HG03103 (cell line): ENCODE measurements around the gene COPZ2.
"Not testable (repeated sequence)": the region's sequence is repeated elsewhere in the genome, so short reads cannot be mapped to it uniquely, and the experiment has no call there.

Experiments
- ATAC-seq: cut with Tn5 transposase; IDR thresholded peaks from one replicate; pipeline ENCODE4 v1.9.1; 2021; ENCODE audit warnings: low read depth; ENCODE audit not compliant: unreplicated experiment

The COPZ2 gene

DNA sequence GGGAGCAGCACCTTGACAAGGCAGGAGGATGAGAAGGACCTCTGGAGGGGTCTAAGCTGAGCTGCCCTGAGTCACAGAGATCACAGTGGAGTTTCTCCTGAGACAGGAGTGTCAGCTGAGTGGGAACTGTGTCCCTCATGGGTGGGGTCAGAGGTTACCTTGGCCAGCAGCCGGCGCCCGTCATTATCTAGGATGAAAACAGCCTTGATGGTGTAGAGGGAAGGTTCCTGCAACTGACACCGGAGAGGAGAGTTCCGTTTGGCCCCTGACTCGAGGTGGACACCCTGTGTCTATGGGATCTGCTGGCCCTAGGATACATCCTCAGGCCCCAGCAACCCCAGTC is 933 bp downstream of the COPZ2 start:
- no peak for ATAC-seq

DNA sequence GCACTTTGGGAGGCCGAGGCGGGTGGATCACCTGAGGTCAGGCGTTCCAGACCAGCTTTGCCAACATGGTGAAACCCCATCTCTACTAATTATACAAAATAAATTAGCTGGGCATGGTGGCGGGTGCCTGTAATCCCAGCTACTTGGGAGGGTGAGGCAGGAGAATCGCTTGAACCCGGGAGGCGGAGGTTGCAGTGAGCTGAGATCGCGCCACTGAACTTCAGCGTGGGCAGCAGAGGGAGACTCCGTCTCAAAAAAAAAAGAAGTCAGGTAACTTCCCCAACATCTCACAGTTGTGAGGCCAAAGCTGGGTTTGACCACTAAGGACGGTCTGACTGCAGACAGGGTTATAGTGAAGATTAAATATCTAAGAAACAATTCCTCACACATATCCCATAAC is 2.9 kb downstream of the COPZ2 start:
- ATAC-seq: not testable (repeated sequence)

DNA sequence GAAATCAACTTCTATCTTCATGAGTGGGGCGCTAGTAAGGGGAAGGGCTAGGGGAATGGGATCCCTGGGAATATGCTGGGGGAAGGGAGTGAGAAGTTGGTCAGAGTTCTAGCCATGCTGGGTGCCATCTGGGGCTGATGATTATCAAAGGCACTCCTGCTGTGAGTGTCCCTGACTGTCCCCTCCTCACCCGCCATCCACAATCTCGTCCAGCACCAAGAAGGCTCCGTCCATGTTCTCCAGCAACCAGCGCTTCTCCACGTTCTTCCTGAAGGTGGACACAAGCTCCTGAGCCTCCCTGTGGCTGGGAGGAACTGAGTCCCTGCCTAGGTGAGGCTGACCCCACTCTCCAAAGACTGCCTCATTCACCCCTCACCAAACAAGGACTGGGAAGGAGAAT is 5.6 kb downstream of the COPZ2 start:
- no peak for ATAC-seq

DNA sequence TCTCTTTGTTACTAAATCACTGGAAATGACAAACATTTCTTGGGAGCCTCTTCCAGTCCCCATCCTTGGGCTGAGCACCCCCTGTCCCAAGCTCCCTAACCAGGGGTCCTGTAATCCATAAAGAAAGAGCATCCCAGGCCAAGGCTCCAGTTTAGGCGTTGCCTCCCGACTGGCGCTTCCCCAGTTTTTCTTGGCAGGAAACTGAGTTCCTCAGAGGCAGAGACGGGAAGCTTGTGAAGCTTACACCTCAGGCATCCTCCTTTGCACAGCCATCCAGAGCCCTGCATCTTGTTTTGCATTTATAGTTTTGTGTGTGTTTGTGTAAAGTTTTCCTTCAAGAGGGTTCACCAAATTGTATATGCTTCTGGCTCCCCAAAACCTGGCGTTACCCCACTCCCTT is 7.1 kb downstream of the COPZ2 start:
- ATAC-seq: no peak

DNA sequence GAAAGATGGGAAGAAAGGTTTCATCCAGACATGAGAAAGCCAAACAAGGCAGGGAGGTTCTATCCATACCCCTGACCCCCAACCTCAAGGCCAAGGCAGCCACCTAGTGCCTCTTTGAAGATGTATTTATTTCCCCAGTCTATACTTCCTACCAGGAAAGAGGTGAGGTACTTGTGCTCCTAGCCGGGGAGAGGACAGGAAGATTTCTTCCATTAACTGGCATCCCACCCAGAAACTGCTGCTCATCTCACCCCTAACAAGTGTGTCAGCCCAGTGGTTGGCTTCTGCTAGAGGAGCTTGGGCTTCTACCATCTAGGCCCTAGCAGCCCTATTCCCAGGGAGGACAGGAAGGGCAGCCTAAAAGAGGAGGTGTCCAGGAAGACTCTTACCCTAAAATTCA is 8.9 kb downstream of the COPZ2 start:
- ATAC-seq: no peak

DNA sequence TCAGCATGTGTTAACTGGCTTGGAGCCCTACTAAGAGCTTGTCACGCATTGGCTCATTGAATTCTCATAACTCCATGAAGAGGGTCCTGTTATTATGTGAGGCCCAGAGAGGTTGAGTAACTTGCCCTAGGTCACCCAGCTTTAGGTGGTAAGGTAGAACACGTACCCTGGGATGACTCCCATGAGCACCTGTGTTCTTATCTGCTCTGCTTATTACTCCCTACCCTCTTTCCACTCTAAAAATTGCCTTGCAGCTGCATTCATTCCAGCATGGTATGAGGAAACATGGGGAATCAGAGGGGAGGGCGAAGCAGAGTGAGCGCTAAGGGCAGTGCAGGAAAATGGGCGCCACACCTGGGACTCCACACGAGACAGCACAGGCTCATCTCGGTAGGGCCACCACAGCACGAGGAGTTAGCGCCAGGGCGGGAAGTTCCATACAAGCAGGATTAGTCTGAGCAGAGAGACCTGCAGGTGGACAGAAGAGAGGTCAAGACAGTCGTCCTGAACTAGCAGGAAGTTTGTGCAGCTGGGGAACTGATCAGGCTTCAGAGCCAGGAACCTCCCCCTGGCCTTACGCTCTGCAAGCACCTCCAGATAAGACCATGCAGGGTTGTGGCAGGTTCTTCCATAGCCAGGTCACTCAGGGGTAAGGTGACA is 10.1 kb downstream of the COPZ2 start:
- no peak for ATAC-seq

DNA sequence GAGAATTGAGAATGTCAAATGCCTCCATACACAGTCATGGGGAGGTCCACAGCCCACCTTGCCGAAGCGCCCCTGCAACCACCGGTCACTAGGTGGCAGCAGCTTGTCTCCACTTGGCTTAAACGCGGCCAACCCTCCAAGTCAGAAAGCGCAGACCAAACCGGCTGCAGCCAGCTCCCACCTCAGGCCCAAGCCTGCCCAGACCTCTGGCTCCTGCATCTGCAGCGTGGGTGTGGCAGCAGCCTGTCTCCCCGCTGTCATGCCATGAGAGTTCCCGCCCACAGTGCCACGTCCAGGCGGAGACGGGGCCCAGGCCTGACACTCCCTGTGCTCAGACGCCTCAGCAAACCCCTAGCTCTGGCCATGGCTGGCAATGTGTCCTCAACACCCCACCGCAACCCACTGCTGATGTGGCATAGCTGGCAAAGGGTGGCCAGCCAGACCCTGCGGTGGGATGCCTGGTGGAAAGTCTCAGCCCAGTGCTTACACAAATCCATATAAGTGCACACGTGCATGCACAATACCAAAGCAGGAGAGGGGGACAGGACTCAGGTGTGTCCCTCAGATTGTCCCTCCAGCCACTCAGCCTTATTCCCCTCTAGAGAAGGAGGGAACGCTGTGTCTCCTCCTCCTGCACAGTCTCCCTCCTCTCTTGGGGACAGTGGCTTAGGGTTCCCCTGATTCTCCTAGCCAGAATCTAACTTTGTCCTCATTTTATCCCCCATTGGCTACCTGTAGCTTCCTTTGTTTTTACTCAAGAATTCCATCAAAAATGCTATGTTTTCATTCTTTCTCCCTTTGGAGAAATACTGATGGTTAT is 10.9 kb downstream of the COPZ2 start:
- no peak for ATAC-seq

DNA sequence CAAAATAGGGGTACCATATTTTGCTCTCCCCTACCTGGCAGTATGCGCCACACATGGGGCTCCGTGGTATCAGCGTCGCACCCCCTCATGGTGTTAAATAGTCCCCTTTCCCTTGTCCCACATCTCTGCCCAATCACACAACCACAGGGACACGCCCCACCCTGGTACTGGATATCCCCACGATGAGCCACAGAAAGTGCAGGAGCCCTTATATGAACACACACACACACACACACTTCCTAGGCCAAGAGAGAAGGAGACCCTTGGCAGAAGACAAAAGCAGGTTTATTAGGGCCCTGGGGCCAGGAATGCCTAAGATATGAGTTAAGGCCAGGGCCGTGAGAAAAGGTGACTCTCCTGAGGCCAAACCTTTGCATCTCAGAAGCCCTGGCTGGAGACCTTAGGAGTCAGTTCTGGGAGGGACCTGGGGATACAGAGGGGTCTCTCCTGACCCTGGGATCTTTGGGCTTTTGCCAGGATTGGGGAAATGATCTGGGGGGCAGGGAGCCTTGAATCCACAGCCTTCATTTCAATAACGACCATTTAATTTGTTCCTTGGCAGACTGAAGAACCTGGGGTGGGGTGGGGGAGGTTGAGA is 11.6 kb downstream of the COPZ2 start:
- ATAC-seq: no peak

DNA sequence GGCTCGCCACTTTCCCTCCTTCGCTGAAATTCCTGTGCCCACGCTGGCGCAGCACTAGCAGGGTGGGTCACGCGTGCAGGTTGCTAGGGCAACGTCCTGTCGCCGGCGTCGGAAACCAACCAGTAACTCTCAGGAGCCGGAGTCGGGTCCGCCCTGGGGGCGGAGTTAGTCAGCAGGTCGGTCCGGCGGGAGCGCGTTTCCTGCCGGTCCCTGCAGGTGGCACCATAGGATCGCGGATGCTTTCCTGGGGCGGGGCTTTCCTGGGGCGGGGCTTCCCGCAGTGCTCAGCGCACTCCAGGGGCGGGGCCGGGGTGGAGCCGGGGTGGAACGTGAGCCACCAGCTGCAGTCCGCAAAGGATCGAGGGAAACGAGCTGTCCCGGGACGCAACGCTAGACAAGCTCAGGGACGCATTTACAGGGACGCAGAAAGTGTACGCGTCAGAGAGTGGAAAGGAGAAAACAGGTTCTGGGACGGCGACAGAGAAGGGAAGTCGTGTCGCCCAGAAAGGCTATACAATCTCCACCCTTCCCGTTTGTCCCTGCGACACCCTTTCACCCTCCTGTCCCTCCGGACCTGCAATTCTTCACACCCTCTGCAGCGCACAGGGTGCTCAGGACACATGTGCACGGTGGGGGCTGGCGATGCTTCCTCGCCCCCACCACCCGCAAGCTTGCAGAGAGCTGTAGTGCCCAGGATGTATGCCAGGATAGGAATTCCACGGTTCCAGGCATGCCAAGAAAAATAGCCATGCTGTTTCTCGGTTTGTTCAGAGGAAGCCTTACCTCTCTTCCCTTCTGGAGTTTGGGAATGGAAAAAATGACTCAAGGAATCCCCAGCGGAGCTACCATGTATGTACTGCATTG is 12.3 kb downstream of the COPZ2 start:
- peak; percentile 72 for ATAC-seq

DNA sequence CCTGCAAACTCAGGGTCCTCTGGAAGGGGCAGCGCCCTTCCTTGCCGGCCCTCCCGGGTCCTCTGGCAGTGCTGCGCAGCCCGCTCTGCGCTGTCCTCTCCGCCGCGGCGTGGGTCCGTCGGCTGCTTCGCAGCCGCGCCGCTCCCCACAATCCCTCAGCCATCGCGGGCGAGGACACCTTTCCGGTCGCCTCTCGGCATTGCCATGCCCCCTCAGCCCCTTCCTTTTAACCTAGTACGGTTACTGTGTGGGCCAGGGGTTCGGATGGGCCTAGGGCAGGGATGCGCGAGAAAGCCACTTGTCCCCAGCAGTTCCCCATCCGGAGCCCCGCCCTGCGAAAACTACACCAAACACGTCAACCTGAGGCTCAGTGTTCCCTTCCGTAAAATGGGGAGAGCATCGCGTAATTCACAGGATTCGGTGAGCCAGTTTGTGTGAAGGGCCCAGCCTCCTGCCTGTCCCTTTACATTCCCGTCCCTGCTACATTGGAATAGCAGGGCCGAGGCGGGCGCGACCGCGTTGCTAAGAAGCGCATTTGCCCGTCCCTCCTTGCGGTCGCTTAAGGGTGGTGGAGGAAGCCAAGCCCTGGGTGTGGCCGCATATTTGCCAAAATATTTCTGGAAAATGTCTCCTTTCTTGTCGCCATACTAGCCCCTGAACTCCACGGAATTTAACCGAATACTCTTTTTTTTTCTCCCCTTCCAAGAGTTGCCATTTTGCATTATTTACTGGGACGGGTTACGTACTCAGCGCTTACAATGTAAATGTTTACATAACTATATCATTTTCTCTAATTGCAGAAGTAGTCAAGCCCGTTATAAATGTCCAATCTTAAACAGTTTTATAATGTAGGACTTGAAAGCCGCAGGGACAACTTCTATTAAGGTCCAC is 13.2 kb downstream of the COPZ2 start:
- no peak for ATAC-seq

DNA sequence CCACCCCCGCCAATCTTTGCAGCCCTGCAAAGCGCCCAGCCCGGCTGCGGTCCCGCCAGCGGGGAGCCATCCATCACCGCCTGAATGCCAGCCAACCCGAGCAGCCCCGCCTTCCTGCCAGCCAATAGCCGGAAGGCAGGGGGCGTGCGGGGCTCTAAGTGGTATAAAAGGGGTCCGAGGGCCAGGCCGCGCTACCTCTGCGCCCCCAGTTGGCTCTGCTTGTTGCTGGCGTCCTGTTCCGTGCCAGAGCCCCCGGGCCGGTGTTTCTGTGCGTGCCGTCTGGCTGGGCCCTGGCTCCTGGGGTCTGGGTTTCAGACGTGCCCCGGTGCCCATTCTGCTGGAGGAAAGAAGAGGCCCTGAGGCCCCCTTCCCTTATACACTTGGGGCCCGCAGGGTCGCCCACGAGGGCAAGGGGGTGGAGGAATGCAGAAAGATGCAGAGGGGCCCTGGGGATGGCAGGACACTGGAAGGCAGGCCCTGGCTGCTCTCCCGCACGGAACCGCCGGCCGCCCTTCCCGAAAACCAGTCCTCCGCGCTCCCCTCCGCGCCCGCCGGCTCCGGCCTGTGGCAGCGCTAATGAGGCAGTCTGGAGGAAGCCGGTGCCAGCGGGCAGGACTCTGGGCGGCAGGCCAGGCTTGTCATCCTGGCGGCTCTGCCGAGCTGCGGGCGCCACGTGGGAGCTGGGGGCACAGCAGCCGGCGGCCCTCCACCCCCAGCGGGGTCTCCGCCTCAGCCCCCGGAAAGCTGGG is 14.0 kb downstream of the COPZ2 start:
- ATAC-seq: no peak

DNA sequence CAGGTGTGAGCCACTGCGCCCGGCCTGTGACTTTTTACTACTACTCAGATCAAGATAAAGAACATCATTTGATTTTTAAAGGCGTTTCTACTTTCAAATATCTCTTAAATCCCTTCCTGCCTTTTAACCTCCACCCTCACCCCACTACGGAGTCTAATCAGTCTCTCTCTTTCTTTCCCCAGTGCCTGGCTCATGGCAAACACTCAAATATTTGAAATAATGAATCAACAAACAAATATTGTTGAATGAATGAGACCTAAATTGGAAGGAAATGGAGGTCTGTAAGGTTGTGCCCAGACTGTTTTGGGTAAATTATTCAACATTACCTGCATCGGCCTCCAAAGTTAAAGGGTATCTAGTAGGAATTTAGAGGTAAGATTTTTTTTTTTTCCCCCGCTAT is 14.7 kb downstream of the COPZ2 start:
- ATAC-seq: no peak

DNA sequence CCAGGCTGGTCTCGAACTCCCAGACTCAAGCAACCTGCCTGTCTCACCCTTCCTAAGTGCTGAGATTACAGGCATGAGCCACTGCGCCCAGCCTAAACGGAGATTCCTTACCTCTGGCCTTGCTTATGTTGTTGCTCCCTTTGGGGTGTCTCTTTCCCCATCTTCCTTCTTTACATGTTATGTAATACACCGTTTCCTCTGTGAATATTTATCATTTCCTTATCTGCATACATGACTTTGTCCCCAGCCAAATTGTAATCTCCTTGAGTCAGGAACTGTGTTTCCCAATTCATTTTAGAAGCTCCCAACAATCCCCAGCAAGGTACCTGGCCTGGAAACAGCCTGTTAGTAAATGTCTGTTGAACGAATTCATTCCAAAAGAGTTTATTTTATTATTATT is 15.7 kb downstream of the COPZ2 start:
- no peak for ATAC-seq

DNA sequence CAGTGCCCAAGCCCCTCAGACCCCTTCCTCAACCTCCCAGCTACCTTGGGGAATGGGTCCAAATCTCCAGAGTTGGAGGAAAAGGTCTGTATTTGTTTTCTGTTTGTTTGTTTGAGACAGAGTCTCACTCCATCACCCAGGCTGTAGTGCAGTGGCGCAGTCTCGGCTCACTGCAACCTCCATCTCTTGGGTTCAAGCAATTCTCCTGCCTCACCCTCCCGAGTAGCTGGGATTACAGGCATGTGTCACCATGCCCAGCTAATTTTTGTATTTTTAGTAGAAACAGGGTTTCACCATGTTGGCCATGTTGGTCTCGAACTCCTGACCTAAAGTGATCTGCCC is 19.8 kb downstream of the COPZ2 start:
- not testable (repeated sequence) for ATAC-seq

DNA sequence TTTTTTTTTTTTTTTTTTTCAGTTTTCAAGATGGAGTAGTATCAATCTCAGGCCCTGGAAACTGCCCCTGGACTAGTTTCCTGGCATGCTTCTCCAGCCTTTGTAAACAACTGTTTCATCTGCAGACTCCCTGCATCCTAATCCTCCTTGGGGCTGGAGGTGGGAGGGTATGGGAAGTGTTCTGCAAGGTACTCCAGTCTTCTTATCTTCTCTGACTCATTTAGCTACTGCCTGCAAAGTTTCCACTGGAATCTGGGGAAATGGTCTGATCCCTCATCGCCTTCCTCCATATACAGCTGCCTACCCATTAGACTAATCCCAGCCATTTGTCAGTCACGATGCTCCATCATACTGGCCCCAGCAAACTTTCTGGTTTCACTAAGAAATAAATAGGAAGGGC is 21.5 kb downstream of the COPZ2 start:
- no peak for ATAC-seq

DNA sequence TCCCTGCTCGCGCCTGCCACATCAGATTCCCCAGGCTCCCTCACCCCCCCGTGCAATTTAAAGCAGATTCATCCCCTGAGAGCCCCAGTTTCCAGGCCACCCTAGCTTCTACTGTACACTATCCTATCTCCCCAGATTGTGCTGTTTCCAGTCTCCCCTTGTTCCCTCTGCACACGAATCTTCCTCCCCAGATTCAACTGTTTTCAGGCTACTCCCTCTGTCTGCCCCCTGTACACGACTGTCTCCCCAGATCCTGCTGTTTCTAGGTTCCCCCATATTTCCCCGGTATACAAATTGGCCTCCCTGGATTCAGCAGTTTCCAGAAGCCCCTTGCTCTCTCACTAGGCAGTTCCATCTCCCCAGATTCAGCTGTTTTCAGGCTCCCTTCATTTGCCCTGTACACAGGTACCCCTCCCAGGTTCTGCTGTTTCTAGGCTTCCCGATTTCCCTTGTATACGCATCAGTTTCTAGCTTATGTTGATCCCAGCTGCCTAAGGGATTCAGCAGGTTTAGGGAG is 22.9 kb downstream of the COPZ2 start:
- no peak for ATAC-seq

DNA sequence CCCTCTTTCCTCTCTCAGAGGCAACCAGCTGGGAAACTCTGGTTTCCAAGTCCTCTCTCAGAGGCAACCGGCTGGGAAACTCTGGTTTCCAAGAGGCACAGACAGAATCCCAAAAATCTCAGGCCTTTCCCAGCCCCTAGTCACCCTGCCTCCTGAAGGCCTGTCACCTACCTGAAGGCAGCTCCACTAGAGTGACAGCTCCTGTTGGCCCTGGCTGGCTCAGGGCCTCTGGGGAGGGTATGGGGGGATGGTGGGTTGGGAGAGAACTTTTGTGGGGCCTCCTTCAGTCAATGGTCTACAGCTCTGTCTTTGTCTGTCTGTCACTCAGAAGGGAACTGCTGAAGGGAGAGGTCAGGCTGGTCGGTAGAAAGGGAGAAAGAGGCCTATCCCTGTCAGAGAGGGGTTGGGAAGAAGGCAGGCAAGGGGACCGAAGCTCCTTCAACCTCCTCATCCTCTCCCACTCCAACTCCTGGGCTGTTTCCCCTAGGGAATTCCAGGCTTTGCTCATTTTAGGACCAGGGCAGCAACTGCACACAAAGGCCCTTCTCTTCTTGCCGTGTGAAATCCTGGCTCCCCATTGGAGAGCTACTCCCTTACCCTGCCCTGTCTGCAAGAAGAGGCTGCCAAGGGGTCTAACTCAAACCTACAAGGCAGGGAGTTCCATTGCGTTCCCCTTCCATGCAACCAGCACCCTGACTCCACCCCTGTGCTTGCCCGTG is 23.6 kb downstream of the COPZ2 start:
- ATAC-seq: no peak

DNA sequence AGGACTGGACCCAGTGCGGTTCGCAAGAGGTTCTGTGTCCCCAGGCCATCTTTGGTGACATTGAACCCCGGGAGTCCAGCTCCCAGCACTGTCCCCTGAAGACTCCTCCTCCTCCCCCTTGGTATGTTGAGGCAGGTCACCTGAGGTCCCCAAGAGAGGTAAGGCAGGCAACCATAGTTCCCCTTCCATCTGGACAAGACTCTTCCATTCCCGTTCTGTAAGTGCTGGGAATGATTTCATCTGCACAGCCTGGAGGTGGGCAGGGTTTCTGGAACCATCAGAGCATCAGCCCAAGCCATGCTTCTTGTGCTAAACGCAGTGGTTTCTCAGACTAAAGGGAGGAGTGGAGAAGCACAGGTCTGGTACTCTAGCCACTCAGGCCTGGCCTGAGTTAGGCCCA is 24.9 kb downstream of the COPZ2 start:
- ATAC-seq: no peak

DNA sequence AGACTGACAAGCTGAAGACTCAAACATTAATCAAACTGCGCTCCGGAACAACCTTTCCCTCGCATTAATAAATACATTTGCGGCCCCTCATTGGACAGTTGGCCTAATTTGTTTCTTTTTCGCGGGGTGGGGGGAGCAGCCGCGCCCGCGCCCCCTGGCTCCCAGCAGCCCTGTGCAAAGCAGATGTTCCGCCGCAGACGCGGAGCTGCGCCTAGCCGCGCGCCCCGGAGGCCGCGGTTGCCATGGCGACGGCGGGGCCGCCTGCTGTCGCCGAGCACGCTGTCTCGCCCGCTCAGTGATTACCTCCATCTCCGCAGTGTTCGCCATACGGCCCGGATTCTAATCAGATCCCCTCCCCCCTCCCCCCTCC is 25.5 kb downstream of the COPZ2 start:
- no peak for ATAC-seq
